H1 (cell line): Measurements from ENCODE around the gene CHD5. TPM values are rescaled to one million over a fixed set of nuclear protein-coding genes. Genes with fewer than 3 reads are reported as not detected.

Source experiments
- CREB1 ChIP-seq: IDR thresholded peaks from 2 replicates; pipeline ENCODE4 v1.6.1; 2012; ENCODE audit warnings: inconsistent platforms
- HDAC6 ChIP-seq: IDR thresholded peaks from one replicate; pipeline ENCODE4 v1.7.1; 2012; ENCODE audit warnings: low read depth, mild to moderate bottlenecking, inconsistent platforms, low read length, moderate library complexity
- KDM4A ChIP-seq: IDR thresholded peaks from one replicate; pipeline ENCODE4 v1.7.1; 2012; ENCODE audit warnings: low read depth, mild to moderate bottlenecking, moderate library complexity, low read length, inconsistent platforms; ENCODE audit not compliant: severe bottlenecking
- POLR2A ChIP-seq, 2 experiments: IDR thresholded peaks; 1 replicate in 1 of 2; 2 replicates in 1 of 2; pipeline ENCODE4 v1.6.1; 2011; ENCODE audit warnings: low read depth in 2 of 2, low read length in 2 of 2, mild to moderate bottlenecking in 2 of 2; ENCODE audit errors: control extremely low read depth in 1 of 2
- TBP ChIP-seq: IDR thresholded peaks from 2 replicates; pipeline ENCODE4 v1.6.1; 2011; ENCODE audit warnings: low read depth, low read length, improper control_type of control experiment
- polyA plus RNA-seq, 7 experiments: library from polyadenylated mRNA; depleted of rRNA in 3 of 7; stranded (reverse) in 5 of 7; unstranded in 2 of 7; fragments of >200 nt in 5 of 7; fragments of 200-250 nt in 2 of 7; gene quantifications; 1 replicate in 5 of 7; 2 replicates in 1 of 7; 4 replicates in 1 of 7; pipeline versions ENCODE4 v1.2.1 to v1.2.3, GENCODE V29; 2011 to 2013; ENCODE audit warnings: missing spikeins in 2 of 7, mixed read lengths in 2 of 7
- total RNA-seq: library from RNA; stranded (reverse); fragmentation: NEBNext Ultra II Directional; extraction: Animal tissue kit (Norgen Biotek cat#: 25700); gene quantifications from 2 replicates; pipeline ENCODE4 v1.2.1, GENCODE V29; 2021

CHD5 gene
- total and polyA plus RNA-seq, 2 of the 8 experiments (the other 6 are each of a cell fraction or from before 2014, with no cell fraction given) = 0.42 to 1.8 TPM

- no peak for TF ChIP-seq HDAC6
- no peak for TF ChIP-seq KDM4A
- no peak for TF ChIP-seq CREB1
- no peak for TF ChIP-seq POLR2A (IDR thresholded peaks at IDR 0.05; ENCODE audit: control extremely low read depth in 1 of 2, low read depth in 2 of 2, low read length in 2 of 2)
- TF ChIP-seq TBP = no peak
- TF ChIP-seq, all 59 proteins: peak for 0
Measured at GRCh38 chr1:6113116-6113515, 67.0 kb downstream of the CHD5 start (continued).
